Omental fat pad (tissue), 4 donors: ENCODE measurements around the gene ATP8A2. TPM values are rescaled to one million over a fixed set of nuclear protein-coding genes. Genes with fewer than 3 reads are reported as not detected.

Experiments
- ATAC-seq: fragments of 150-250 bp; one replicate; pipeline ENCODE4 v1.9.1; 2016; ENCODE audit warnings: mild to moderate bottlenecking, moderate library complexity; ENCODE audit not compliant: low FRiP score
- DNase-seq: peaks from one replicate; pipeline ENCODE4 v3.0.0-alpha.2; 2019; ENCODE audit warnings: low spot score
- CTCF ChIP-seq, 3 donors: fragments of 450-650 bp; IDR thresholded peaks; one replicate each; pipeline ENCODE4 v1.5.1; 2016 to 2017; ENCODE audit warnings: antibody characterized with exemption in 3 of 3, mild to moderate bottlenecking in 3 of 3, moderate library complexity in 2 of 3
- total RNA-seq, 4 donors: library from RNA; depleted of rRNA; stranded (reverse); fragments of >200 nt; gene quantifications; one replicate each; pipeline ENCODE4 v1.1.0, GENCODE V29; 2016

Gene ATP8A2
- total RNA-seq, 4 donors from 2014 or later, result 0.16 to 0.19 TPM; not detected in 2

GRCh38 chr13:25961294-25961693 is 589.5 kb downstream of the ATP8A2 start:
- no peak for ATAC-seq
- TF ChIP-seq CTCF (IDR thresholded peaks at IDR 0.05), result no peak
- DNase-seq, result no peak

DNA sequence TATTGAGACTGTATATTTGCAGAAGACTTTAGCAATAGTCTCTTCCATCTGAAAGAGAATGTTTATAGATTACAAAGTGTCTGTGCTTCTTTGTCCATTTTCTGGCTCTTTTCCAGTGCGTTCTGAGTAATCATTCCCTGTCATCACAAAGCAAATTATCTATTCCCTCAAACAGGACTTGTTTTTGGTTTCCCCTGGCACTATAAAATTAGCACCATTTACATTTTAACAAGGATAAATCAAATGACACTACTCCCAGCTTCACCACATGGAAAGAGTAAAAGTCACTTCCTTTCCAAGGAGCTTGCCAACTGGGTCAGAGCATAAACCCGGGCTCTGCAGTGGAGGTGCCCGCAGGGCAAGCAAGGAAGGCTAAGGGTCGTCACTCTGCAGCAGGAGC is 591.9 kb downstream of the ATP8A2 start:
- ATAC-seq (no peak), DNase-seq (no peak)

GRCh38 chr13:25965596-25965995 is 593.8 kb downstream of the ATP8A2 start:
- DNase-seq (no peak), ATAC-seq (no peak)
- TF ChIP-seq CTCF (IDR thresholded peaks at IDR 0.05), result no peak

More for the DNA sequence above, 591.9 kb downstream of the ATP8A2 start:
- TF ChIP-seq CTCF (IDR thresholded peaks at IDR 0.05), result no peak

- ATAC-seq (no peak), DNase-seq (no peak)
- no peak for TF ChIP-seq CTCF (IDR thresholded peaks at IDR 0.05)
Observed at GRCh38 chr13:25966086-25966485, 594.3 kb downstream of the ATP8A2 start.

- no peak for ATAC-seq
- no peak for TF ChIP-seq CTCF (IDR thresholded peaks at IDR 0.05)
- DNase-seq, result no peak
Observed at GRCh38 chr13:25967144-25967543, 595.4 kb downstream of the ATP8A2 start.

DNA sequence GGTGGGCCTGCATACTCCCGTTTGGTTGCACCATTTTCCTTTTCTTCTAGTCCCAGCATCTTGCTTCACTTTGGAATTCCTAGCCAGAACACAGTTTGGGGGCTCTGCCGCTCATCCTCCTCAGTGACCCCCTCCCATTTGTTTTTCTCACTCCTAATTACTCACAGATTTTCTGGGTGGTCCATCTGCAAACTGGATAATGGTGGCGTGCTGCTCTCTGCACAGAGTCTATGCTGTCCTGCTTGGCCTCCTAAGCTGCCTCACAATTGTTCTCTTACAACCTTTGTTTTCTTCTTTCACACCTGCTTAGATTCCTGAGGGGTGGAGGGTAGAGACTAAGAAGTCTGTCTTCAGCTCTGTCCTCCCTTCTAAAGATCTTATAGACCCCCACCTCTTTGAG is 599.3 kb downstream of the ATP8A2 start:
- ATAC-seq, result no peak
- TF ChIP-seq CTCF (IDR thresholded peaks at IDR 0.05), result no peak
- DNase-seq, result no peak

DNA sequence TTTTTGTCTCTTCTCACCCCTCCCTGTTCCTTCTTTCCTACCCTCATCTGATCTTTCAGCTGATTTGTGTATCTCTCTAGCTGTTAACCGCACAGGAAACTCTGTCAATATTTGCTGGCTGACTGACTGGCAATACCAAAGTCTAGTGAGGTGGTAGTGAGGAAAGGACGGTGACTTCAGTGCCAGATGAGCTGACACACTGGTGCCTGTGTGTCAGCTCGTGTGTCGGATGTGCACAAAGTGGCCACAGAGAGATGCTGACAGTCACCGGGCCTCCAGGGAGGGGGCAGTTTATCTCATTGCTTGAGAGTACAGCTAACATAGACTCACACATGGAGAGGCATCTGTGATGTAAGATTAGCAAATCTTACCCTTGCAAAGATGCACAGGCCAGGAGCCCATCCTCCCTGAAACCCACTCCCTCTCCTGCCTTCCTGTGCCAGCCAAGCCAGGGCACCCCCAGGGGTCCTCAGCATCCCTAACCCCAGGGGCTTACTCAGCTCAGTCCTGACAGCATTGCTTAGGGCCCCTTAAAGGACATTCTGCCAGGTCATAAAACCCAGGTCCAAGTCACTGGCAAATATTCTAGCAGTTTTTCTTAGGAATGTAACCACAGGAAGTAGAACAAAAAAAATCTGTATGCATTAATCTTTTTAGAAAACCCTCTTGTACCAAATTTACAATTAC is 599.8 kb downstream of the ATP8A2 start:
- ATAC-seq (no peak), DNase-seq (no peak)
- no peak for TF ChIP-seq CTCF (IDR thresholded peaks at IDR 0.05)
